Ishikawa (cell line): Measurements from ENCODE around the gene RSU1.

Source experiments
- CEBPB ChIP-seq: IDR thresholded peaks from 2 replicates; pipeline ENCODE4 v1.6.1; 2012
- CREB1 ChIP-seq: IDR thresholded peaks from 2 replicates; pipeline ENCODE4 v1.6.1; 2012; ENCODE audit warnings: low read depth
- EGR1 ChIP-seq: IDR thresholded peaks from 2 replicates; pipeline ENCODE4 v1.6.1; 2012
- EP300 ChIP-seq: IDR thresholded peaks from 2 replicates; pipeline ENCODE4 v1.6.1; 2012; ENCODE audit warnings: borderline replicate concordance
- FOXM1 ChIP-seq: IDR thresholded peaks from 2 replicates; pipeline ENCODE4 v1.6.1; 2012; ENCODE audit warnings: low read depth, borderline replicate concordance
- MAX ChIP-seq: IDR thresholded peaks from 2 replicates; pipeline ENCODE4 v1.6.1; 2012
- NFIC ChIP-seq: IDR thresholded peaks from 2 replicates; pipeline ENCODE4 v1.6.1; 2012
- RAD21 ChIP-seq: IDR thresholded peaks from 2 replicates; pipeline ENCODE4 v1.6.1; 2012; ENCODE audit warnings: low read depth
- REST ChIP-seq: IDR thresholded peaks from 2 replicates; pipeline ENCODE4 v1.6.1; 2012; ENCODE audit warnings: low read depth, mild to moderate bottlenecking
- TAF1 ChIP-seq: IDR thresholded peaks from 2 replicates; pipeline ENCODE4 v1.6.1; 2012; ENCODE audit warnings: low read depth, mild to moderate bottlenecking
- TCF12 ChIP-seq: IDR thresholded peaks from 2 replicates; pipeline ENCODE4 v1.6.1; 2012; ENCODE audit warnings: low read depth
- TEAD4 ChIP-seq: IDR thresholded peaks from 2 replicates; pipeline ENCODE4 v1.6.1; 2012
- YY1 ChIP-seq: IDR thresholded peaks from 2 replicates; pipeline ENCODE4 v1.6.1; 2012; ENCODE audit warnings: low read depth
- ZBTB7A ChIP-seq: IDR thresholded peaks from 2 replicates; pipeline ENCODE4 v1.6.1; 2012; ENCODE audit warnings: low read depth
- TF ChIP-seq, protein P1 (sequence below): IDR thresholded peaks from 2 replicates; pipeline ENCODE4 v1.6.1; 2012

RSU1 gene

GRCh38 chr10:16819026-16819425 is 1.8 kb upstream of the RSU1 start:
- TF ChIP-seq NFIC (no peak), RAD21 (no peak), CREB1 (no peak), TCF12 (no peak), ZBTB7A (no peak), FOXM1 (no peak), EGR1 (no peak), EP300 (no peak), TEAD4 (no peak), TAF1 (no peak), REST (no peak), YY1 (no peak), MAX (no peak), CEBPB (no peak)
- TF ChIP-seq, protein P1, sequence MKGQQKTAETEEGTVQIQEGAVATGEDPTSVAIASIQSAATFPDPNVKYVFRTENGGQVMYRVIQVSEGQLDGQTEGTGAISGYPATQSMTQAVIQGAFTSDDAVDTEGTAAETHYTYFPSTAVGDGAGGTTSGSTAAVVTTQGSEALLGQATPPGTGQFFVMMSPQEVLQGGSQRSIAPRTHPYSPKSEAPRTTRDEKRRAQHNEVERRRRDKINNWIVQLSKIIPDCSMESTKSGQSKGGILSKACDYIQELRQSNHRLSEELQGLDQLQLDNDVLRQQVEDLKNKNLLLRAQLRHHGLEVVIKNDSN, result no peak

DNA sequence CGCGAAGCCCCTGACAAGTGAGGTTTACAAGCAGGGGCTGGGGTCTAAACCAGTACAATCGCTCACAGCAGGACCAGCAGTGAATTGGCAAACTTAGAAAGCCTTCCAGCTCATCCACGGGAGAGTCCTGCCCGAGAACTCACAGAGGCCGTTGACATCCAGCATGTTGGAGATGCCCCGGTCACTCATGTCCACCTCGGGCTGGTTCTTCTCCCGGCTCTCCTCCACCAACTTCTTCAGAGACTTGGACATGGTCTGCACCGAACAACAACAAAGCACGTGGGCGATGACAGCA is 447 bp downstream of the RSU1 start:
- TF ChIP-seq, protein P1, result no peak

- TF ChIP-seq, protein P1, result no peak
- TF ChIP-seq ZBTB7A (no peak), NFIC (no peak), TEAD4 (no peak), RAD21 (no peak), CREB1 (no peak), EP300 (no peak), REST (no peak), CEBPB (no peak), MAX (no peak), TAF1 (no peak)
These were observed 1.1 kb downstream of the RSU1 start for GRCh38 chr10:16816171-16816570.

GRCh38 chr10:16814012-16814411 is 3.2 kb downstream of the RSU1 start:
- TF ChIP-seq ZBTB7A (no peak), RAD21 (no peak), MAX (no peak), YY1 (no peak), TCF12 (no peak), TEAD4 (no peak), TAF1 (no peak), REST (no peak)

DNA sequence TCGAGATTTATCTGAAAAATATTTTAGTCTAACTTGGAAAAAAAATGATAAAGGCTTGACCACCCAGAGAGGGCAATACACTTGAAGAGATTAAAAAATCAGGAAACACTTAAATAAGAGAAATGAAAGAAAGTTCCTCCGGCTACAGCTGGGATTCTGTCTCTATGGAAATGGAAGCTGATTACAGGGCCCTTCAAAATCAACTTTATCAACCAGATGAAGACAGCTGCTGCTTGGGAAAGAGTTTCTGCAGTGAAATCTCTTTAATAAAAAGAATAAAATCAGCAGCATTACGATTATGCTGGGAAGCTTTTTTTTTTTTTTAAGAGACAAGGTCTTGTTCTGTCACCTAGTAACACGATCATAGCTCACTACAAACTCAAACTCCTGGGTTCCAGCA is 4.5 kb downstream of the RSU1 start:
- TF ChIP-seq TEAD4 (no peak), TAF1 (no peak), EP300 (no peak), TCF12 (no peak), CREB1 (no peak), ZBTB7A (no peak), YY1 (no peak), EGR1 (no peak), CEBPB (no peak), MAX (no peak)
